Right lobe of liver (tissue), 6 donors: ENCODE measurements around the gene DNAJC24. TPM values are rescaled to one million over a fixed set of nuclear protein-coding genes. Genes with fewer than 3 reads are reported as not detected.
A peak's percentile ranks its signal among the peaks of the same experiment; 100 is the strongest.
"Not testable (repeated sequence)": the region's sequence is repeated elsewhere in the genome, so short reads cannot be mapped to it uniquely, and the experiment has no call there.

Source experiments
- ATAC-seq, 4 donors: fragments of 200-7000 bp; cut with Tn5 transposase; one replicate each; pipeline ENCODE4 v1.9.1; 2020; ENCODE audit warnings: mild to moderate bottlenecking in 4 of 4, moderate library complexity in 4 of 4
- DNase-seq, 3 donors: peaks; one replicate each; pipeline ENCODE4 v3.0.0-alpha.2; 2020
- H3K27ac ChIP-seq, 3 donors: fragments of 200-600 bp; one replicate each; pipeline ENCODE4 v1.8.0; 2022
- H3K27me3 ChIP-seq, 2 donors: fragments of 200-600 bp; one replicate each; pipeline ENCODE4 v1.8.0; 2022
- H3K36me3 ChIP-seq, 4 donors: fragments of 200-600 bp; sonication (generic) in 1 of 4; one replicate each; pipeline versions ENCODE4 v1.5.1 to v1.8.0; 2017 to 2022; ENCODE audit warnings: control low read depth in 1 of 4
- H3K4me1 ChIP-seq, 4 donors: fragments of 200-600 bp; sonication (generic) in 1 of 4; one replicate each; pipeline versions ENCODE4 v1.5.1 to v1.8.0; 2017 to 2022; ENCODE audit warnings: control low read depth in 1 of 4
- H3K4me3 ChIP-seq, 3 donors: fragments of 200-600 bp; one replicate each; pipeline ENCODE4 v1.8.0; 2022
- H3K9me3 ChIP-seq, 4 donors: fragments of 200-600 bp; sonication (generic) in 1 of 4; one replicate each; pipeline versions ENCODE4 v1.5.1 to v1.8.0; 2017 to 2022; ENCODE audit warnings: control low read depth in 1 of 4
- POLR2A ChIP-seq: fragments of 450-650 bp; IDR thresholded peaks from one replicate; pipeline ENCODE4 v1.6.1; 2017; ENCODE audit warnings: antibody characterized with exemption, mild to moderate bottlenecking
- WGBS: methylation state at CpG from one replicate; pipeline ENCODE4 v1.1.6; 2018; ENCODE audit warnings: low coverage, low lambda C conversion rate; ENCODE audit not compliant: insufficient coverage; ENCODE audit errors: missing lambda C conversion rate; 5-methylcytosine and 5-hydroxymethylcytosine counted together
- intact Hi-C, 2 donors: fragments of 100-400 bp; cut with DNase I; formaldehyde crosslinking; loops; one replicate each; pipeline versions ENCODE4 v1.11.2 to v1.14.1; 2022
- long read RNA-seq: library from polyadenylated mRNA; unstranded; transcript quantifications from one replicate; pipeline ENCODE4 v2.0.0, GENCODE V29; 2019
- total RNA-seq, 6 experiments: library from RNA; depleted of rRNA in 2 of 6; stranded (reverse); fragments of >200 nt in 2 of 6; fragmentation: NEBNext Ultra II Directional in 3 of 6; extraction: Animal tissue kit (Norgen Biotek cat#: 25700) in 3 of 6; gene quantifications; one replicate each; pipeline versions ENCODE4 v1.1.0 to v1.2.4, GENCODE V29; 2016 to 2023
- TF ChIP-seq, protein P1 (sequence below), 4 donors: fragments of 200-600 bp in 3 of 4; fragments of 450-650 bp in 1 of 4; IDR thresholded peaks; one replicate each; pipeline versions ENCODE4 v1.5.1 to v1.8.0; 2016 to 2022; ENCODE audit warnings: antibody characterized with exemption in 4 of 4, mild to moderate bottlenecking in 2 of 4
- donor health status: DM: no; HTN: yes; CAD: no.
- donor health status: DM: no; HTN: no; CAD: no.
- donor health status: DM: no; HTN: no; CAD: no.
- donor health status: DM: no; HTN: yes; CAD: no.
- donor health status: DM: no; HTN: yes; CAD: no.

Gene DNAJC24, protein sequence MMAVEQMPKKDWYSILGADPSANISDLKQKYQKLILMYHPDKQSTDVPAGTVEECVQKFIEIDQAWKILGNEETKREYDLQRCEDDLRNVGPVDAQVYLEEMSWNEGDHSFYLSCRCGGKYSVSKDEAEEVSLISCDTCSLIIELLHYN
- 10 to 100 TPM in 1 of 6 experiments, 1 to 10 TPM in 5; 3.9 to 12.4 (median 7.2) TPM for total RNA-seq
- long read RNA-seq: 0 reads

DNA sequence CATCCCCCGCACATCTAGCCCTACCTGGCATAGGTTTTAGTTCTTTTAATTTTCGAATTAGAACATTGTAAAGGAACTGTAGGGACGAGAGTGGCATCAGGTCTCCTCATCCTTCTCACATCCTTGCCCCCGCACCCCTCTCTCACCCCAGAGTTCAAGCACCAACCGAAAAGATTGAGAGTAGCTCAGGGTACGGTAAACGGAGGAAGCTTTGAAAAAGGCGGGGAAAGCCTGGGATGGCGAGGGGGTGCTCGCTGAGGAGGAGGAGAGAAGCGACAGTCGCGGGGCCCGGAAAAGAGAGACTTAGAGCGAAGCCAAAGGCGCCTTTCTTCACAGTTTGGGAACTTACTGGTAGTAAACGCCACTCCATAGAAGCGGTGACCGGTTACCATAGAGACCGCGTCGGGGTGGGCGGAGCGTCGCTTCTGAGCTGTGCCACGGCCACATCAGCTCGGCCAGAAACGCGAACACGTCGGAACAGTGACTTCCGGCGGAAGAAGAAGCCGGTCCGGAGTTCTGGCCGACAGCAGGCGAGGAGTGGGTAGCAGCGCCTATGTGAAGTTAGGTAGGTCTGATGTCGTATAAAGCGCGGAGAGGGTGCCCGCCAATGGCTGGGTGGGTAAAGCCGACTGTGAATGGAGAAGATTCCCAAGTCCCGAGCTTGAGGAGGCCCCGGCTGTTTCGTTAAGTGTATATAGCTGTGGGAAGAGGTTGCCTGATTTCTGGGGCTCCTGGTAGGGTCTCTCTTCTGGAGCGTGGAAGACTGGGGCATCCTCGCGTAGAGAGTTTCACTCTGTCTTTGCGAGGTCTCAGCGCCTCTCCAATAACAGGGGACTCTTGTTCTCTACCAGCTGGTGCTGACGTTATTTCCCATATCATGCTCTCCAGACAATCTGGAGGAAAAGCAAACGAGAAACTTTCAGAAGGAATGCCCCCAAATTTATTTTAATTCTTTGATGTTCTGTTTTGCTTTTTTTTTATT lies at the start of gene DNAJC24, which contains the start of gene DCDC1:
TSS of gene DNAJC24 (plus strand) at position 513 of the 982 bp plus-strand sequence. CDS start 889 bp downstream, outside the sequence.
TSS of gene DCDC1 (minus strand) at position 392 of the 982 bp plus-strand sequence. CDS start 41,459 bp downstream, outside the sequence.
- intact Hi-C loops: no loop called here
- TF ChIP-seq POLR2A: no peak
- TF ChIP-seq, protein P1, sequence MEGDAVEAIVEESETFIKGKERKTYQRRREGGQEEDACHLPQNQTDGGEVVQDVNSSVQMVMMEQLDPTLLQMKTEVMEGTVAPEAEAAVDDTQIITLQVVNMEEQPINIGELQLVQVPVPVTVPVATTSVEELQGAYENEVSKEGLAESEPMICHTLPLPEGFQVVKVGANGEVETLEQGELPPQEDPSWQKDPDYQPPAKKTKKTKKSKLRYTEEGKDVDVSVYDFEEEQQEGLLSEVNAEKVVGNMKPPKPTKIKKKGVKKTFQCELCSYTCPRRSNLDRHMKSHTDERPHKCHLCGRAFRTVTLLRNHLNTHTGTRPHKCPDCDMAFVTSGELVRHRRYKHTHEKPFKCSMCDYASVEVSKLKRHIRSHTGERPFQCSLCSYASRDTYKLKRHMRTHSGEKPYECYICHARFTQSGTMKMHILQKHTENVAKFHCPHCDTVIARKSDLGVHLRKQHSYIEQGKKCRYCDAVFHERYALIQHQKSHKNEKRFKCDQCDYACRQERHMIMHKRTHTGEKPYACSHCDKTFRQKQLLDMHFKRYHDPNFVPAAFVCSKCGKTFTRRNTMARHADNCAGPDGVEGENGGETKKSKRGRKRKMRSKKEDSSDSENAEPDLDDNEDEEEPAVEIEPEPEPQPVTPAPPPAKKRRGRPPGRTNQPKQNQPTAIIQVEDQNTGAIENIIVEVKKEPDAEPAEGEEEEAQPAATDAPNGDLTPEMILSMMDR (IDR thresholded peaks at IDR 0.05): no peak
- peak; percentile 100 for ATAC-seq
- WGBS: under 1% methylated on average over 30 of the region's 53 CpGs
- H3K27ac ChIP-seq: peak within 1 kb of the TSS; percentile 44 to 52 (median 49)
- peaks cover 0 to 11% (median 0%) of the 10 kb centered on the region in 4 donors for H3K4me1 ChIP-seq
- peaks cover 0 to 4% of the 10 kb centered on the region in 2 donors for H3K27me3 ChIP-seq
- no peaks in the 10 kb centered on the region for H3K9me3 ChIP-seq
- DNase-seq: peak; percentile 94 to 96 (median 95)
- H3K36me3 ChIP-seq: no peaks in the 10 kb centered on the region
- peak within 1 kb of the TSS; percentile 63 to 72 (median 69) for H3K4me3 ChIP-seq

DNA sequence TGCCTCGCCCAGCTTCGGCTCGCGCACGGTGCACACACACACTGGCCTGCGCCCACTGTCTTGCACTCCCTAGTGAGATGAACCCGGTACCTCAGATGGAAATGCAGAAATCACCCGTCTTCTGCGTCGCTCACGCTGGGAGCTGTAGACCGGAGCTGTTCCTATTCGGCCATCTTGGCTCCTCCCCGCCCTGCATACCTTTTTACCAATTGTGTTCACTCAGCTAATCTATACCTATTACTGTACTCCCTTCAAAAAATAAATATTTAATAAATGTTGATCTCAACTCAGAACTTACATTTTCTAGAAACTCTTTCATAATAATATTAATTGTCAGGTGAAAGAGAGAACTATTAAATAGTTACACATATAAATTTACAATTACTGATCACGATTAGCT lies 48.2 kb upstream of the DNAJC24 start:
- H3K9me3 ChIP-seq, H3K4me3 ChIP-seq, intact Hi-C loops, H3K4me1 ChIP-seq, H3K36me3 ChIP-seq, H3K27me3 ChIP-seq, H3K27ac ChIP-seq, DNase-seq, ATAC-seq: not testable (repeated sequence)
- WGBS: 78% methylated on average over 12 of the region's 15 CpGs

DNA sequence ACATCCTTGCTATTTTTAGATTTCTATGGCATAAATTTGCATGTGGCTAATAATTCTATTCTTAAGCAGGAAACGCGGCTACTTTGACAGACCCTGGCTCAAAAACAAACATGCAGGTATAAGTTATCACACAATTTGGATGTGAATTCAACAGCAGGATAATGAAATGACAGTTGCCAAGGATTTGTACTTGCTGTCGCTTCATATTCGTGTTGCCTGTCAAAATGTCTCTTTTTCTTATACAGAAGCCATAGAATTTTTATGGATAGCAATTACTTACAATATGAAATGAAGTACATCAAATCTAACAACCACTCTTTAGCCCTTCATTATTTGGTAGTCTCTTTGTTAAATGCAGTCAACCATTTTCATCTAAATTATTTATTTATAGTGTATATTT lies 46.5 kb upstream of the DNAJC24 start:
- Histone ChIP-seq H3K27me3 (no peaks in the 10 kb centered on the region), H3K27ac (no peak overlapping the region), H3K36me3 (no peaks in the 10 kb centered on the region), H3K9me3 (no peaks in the 10 kb centered on the region), H3K4me1 (no peaks in the 10 kb centered on the region), H3K4me3 (no peak overlapping the region)
- 63% methylated on average over 4 of the region's 4 CpGs for WGBS
- TF ChIP-seq POLR2A: no peak
- TF ChIP-seq, protein P1 (IDR thresholded peaks at IDR 0.05): no peak
- DNase-seq (no peak), ATAC-seq (no peak)
- intact Hi-C loops: no loop called here

DNA sequence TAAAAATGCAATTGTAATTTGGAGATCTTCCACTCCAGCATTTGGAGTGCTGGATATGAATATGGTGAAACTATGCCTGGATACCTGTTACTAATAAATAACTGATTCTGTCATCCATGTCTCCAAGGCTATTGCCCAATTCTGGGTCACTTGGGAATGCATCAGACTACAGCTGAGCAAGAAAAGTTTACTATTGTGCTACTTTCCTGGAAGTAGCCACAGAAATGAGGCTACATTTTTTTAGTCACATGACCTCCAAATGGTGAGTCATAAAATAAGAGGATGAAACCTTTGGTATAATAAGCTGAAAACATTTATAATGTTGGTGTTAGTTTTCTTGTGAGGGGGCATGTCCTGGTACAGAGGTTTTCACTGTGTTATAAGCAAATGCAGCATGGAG lies 44.5 kb upstream of the DNAJC24 start:
- intact Hi-C loops: no loop called here
- no peak overlapping the region for H3K4me3 ChIP-seq
- no peak for DNase-seq
- no peaks in the 10 kb centered on the region for H3K27me3 ChIP-seq
- H3K27ac ChIP-seq: no peak overlapping the region
- no peaks in the 10 kb centered on the region for H3K4me1 ChIP-seq
- ATAC-seq: no peak
- H3K9me3 ChIP-seq: no peaks in the 10 kb centered on the region
- no peak for TF ChIP-seq POLR2A
- TF ChIP-seq, protein P1 (IDR thresholded peaks at IDR 0.05): no peak
- H3K36me3 ChIP-seq: no peaks in the 10 kb centered on the region
